DND-41 (cell line): Measurements from ENCODE around the gene MIEF2.

ENCODE experiments used
- ATAC-seq: fragments of 200-7000 bp; cut with Tn5 transposase; 3 replicates; pipeline ENCODE4 v1.9.1; 2021; ENCODE audit warnings: low read depth; ENCODE audit not compliant: insufficient read depth
- DNase-seq: peaks from one replicate; pipeline ENCODE4 v3.0.0-alpha.2; 2020
- H2AFZ ChIP-seq: 2 replicates; pipeline ENCODE4 v1.6.0; 2012; ENCODE audit warnings: low read depth, low read length
- H3K27ac ChIP-seq: 2 replicates; pipeline ENCODE4 v1.5.1; 2012; ENCODE audit warnings: low read length, inconsistent platforms
- H3K27me3 ChIP-seq: fragments of 200-600 bp; sonication (generic); 2 replicates; pipeline ENCODE4 v1.6.0; 2012; ENCODE audit warnings: low read length, mild to moderate bottlenecking, inconsistent platforms; ENCODE audit not compliant: insufficient read depth, poor library complexity
- H3K36me3 ChIP-seq: 2 replicates; pipeline ENCODE4 v1.5.1; 2012; ENCODE audit warnings: low read length, inconsistent platforms; ENCODE audit not compliant: insufficient read depth
- H3K4me1 ChIP-seq: 2 replicates; pipeline ENCODE4 v1.5.1; 2012; ENCODE audit warnings: mild to moderate bottlenecking, low read length; ENCODE audit not compliant: insufficient read depth
- H3K4me2 ChIP-seq: 2 replicates; pipeline ENCODE4 v1.6.0; 2012; ENCODE audit warnings: mild to moderate bottlenecking, moderate library complexity, low read length, inconsistent platforms; ENCODE audit not compliant: insufficient read depth
- H3K4me3 ChIP-seq, 2 experiments: fragments of 200-600 bp in 1 of 2; shearing (Covaris generic) in 1 of 2; 2 replicates each; pipeline ENCODE4 v1.5.1; 2012 to 2016; ENCODE audit warnings: inconsistent platforms in 2 of 2, low read length in 2 of 2, mild to moderate bottlenecking in 2 of 2, low read depth in 1 of 2, moderate library complexity in 1 of 2
- H3K79me2 ChIP-seq: 2 replicates; pipeline ENCODE4 v1.6.0; 2012; ENCODE audit warnings: low read length, inconsistent platforms; ENCODE audit not compliant: insufficient read depth
- H3K9ac ChIP-seq: 2 replicates; pipeline ENCODE4 v1.6.0; 2012; ENCODE audit warnings: low read depth, mild to moderate bottlenecking, inconsistent platforms, low read length, moderate library complexity
- H3K9me3 ChIP-seq: 2 replicates; pipeline ENCODE4 v1.5.1; 2012; ENCODE audit warnings: low read length, moderate library complexity, mild to moderate bottlenecking, inconsistent platforms; ENCODE audit not compliant: insufficient read depth, severe bottlenecking
- H4K20me1 ChIP-seq: 2 replicates; pipeline ENCODE4 v1.6.0; 2012; ENCODE audit warnings: low read length; ENCODE audit not compliant: insufficient read depth
- CTCF ChIP-seq: IDR thresholded peaks from 2 replicates; pipeline ENCODE4 v1.5.1; 2012; ENCODE audit warnings: borderline replicate concordance, low read length, moderate library complexity, mild to moderate bottlenecking; ENCODE audit not compliant: poor library complexity, severe bottlenecking; ENCODE audit errors: extremely low read depth
- EZH2 ChIP-seq: IDR thresholded peaks from 3 replicates; pipeline ENCODE4 v1.6.1; 2012; ENCODE audit warnings: borderline replicate concordance, low read depth, mild to moderate bottlenecking, moderate library complexity, low read length, inconsistent platforms; ENCODE audit not compliant: severe bottlenecking

The MIEF2 gene

GRCh38 chr17:18217412-18218015 lies 42.9 kb upstream of the MIEF2 start:
- H3K27ac ChIP-seq = no peak overlapping the region
- no peaks in the 10 kb centered on the region for H3K79me2 ChIP-seq
- DNase-seq (peak; percentile 77), ATAC-seq (peak; percentile 98)
- no peak overlapping the region for H3K9ac ChIP-seq
- no peaks in the 10 kb centered on the region for H3K4me1 ChIP-seq
- H2AFZ ChIP-seq = no peak overlapping the region
- H3K36me3 ChIP-seq = no peaks in the 10 kb centered on the region
- H3K27me3 ChIP-seq = no peaks in the 10 kb centered on the region
- no peak overlapping the region for H3K4me2 ChIP-seq
- peak; percentile 96 for TF ChIP-seq CTCF
- no peak for TF ChIP-seq EZH2
- no peaks in the 10 kb centered on the region for H4K20me1 ChIP-seq
- H3K4me3 ChIP-seq = no peak overlapping the region
- H3K9me3 ChIP-seq = no peaks in the 10 kb centered on the region

- no peaks in the 10 kb centered on the region for H3K36me3 ChIP-seq
- TF ChIP-seq EZH2 (no peak), CTCF (no peak)
- no peaks in the 10 kb centered on the region for H3K4me1 ChIP-seq
- no peak for DNase-seq
- no peak overlapping the region for H3K9ac ChIP-seq
- H3K4me3 ChIP-seq = no peak overlapping the region
- no peaks in the 10 kb centered on the region for H3K79me2 ChIP-seq
- H4K20me1 ChIP-seq = no peaks in the 10 kb centered on the region
- no peak for ATAC-seq
- H3K27ac ChIP-seq = no peak overlapping the region
- no peak overlapping the region for H2AFZ ChIP-seq
- H3K9me3 ChIP-seq = no peaks in the 10 kb centered on the region
- H3K4me2 ChIP-seq = no peak overlapping the region
- H3K27me3 ChIP-seq = no peaks in the 10 kb centered on the region
These were observed 41.6 kb upstream of the MIEF2 start for GRCh38 chr17:18218756-18219415.

DNA sequence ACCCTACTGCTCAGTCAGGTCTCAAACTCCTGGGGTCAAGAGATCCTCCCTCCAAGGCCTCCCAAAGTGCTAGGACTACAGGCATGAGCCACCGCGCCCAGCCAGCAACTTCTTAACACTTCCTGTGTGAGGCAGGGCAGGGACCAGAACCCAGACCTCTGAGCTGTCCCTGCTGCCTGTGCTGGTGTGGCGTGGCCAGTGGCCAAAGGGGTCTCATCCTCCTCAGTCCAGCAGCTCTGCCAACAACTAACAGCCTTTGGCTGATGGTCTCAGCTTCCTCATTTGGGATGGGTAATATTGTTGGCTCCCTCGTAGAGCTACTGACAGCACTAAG lies 36.4 kb upstream of the MIEF2 start:
- H3K4me2 ChIP-seq = no peak overlapping the region
- H3K27me3 ChIP-seq = no peaks in the 10 kb centered on the region
- H4K20me1 ChIP-seq = peaks cover 23% of the 10 kb centered on the region
- H3K36me3 ChIP-seq = no peaks in the 10 kb centered on the region
- no peak overlapping the region for H3K27ac ChIP-seq
- no peaks in the 10 kb centered on the region for H3K9me3 ChIP-seq
- peak overlapping the region; percentile 76 for H2AFZ ChIP-seq
- H3K79me2 ChIP-seq = peaks cover 33% of the 10 kb centered on the region
- H3K4me3 ChIP-seq = no peak overlapping the region
- TF ChIP-seq EZH2 (no peak), CTCF (no peak)
- H3K9ac ChIP-seq = no peak overlapping the region
- DNase-seq = no peak
- no peak for ATAC-seq
- peaks cover 34% of the 10 kb centered on the region for H3K4me1 ChIP-seq
